Sigmoid colon (tissue), 4 donors: ENCODE measurements around the gene CDH13.

Source experiments
- CTCF ChIP-seq, 4 experiments: fragments of 450-650 bp in 3 of 4; fragments of 200-600 bp in 1 of 4; IDR thresholded peaks; one replicate each; pipeline ENCODE4 v1.5.1; 2016 to 2019; ENCODE audit warnings: antibody characterized with exemption in 4 of 4, mild to moderate bottlenecking in 3 of 4, moderate library complexity in 2 of 4
- EP300 ChIP-seq, 4 donors: sonication (generic); formaldehyde crosslinking; IDR thresholded peaks; one replicate each; pipeline ENCODE4 v1.6.1; 2017; ENCODE audit warnings: antibody characterized with exemption in 4 of 4
- POLR2A ChIP-seq, 2 donors: fragments of 450-650 bp; IDR thresholded peaks; one replicate each; pipeline ENCODE4 v1.6.1; 2016; ENCODE audit warnings: antibody characterized with exemption in 2 of 2, mild to moderate bottlenecking in 2 of 2, moderate library complexity in 2 of 2
- POLR2AphosphoS5 ChIP-seq, 4 donors: sonication (generic); formaldehyde crosslinking; IDR thresholded peaks; one replicate each; pipeline ENCODE4 v1.6.1; 2017; ENCODE audit warnings: antibody characterized with exemption in 4 of 4

GRCh38 chr16:82820855-82821254 is 194.1 kb downstream of the CDH13 start:
- TF ChIP-seq CTCF (IDR thresholded peaks at IDR 0.05) (no peak), POLR2A (IDR thresholded peaks at IDR 0.05) (no peak), POLR2AphosphoS5 (IDR thresholded peaks at IDR 0.05) (no peak), EP300 (IDR thresholded peaks at IDR 0.05) (no peak)
